Measurements from ENCODE around the gene NDUFB8.

GRCh38 chr10:100482834-100483185 lies 46.9 kb downstream of the NDUFB8 start:
- TF ChIP-seq ATF3 (IDR thresholded peaks at IDR 0.05), result no peak
- no peak for TF ChIP-seq CTCF (IDR thresholded peaks at IDR 0.05; ENCODE audit: low read depth, low read length, missing input control)
- no peak for TF ChIP-seq REST (IDR thresholded peaks at IDR 0.05)
- no peak for TF ChIP-seq MAX (IDR thresholded peaks at IDR 0.05)
- no peak for TF ChIP-seq EGR1 (IDR thresholded peaks at IDR 0.05; ENCODE audit: low read depth in 2 of 2)
- no peak for TF ChIP-seq TAF1 (conservative IDR thresholded peaks at IDR 0.05)
- TF ChIP-seq HNF4G (IDR thresholded peaks at IDR 0.05), result no peak
- TF ChIP-seq RAD21 (IDR thresholded peaks at IDR 0.05), result no peak
- no peak for TF ChIP-seq NR2F2 (IDR thresholded peaks at IDR 0.05)
- TF ChIP-seq GABPA (IDR thresholded peaks at IDR 0.05 in 1 of 2, conservative IDR thresholded peaks at IDR 0.05 in 1 of 2), result no peak
- no peak for TF ChIP-seq YY1 (IDR thresholded peaks at IDR 0.05)

Data from liver (tissue), 3 donors.